ENCODE measurements around the gene MKNK1. TPM values are rescaled to one million over a fixed set of nuclear protein-coding genes. Genes with fewer than 3 reads are reported as not detected.

The MKNK1 gene
- total RNA-seq, 1 donor from 2014 or later, result 30.6 TPM

DNA sequence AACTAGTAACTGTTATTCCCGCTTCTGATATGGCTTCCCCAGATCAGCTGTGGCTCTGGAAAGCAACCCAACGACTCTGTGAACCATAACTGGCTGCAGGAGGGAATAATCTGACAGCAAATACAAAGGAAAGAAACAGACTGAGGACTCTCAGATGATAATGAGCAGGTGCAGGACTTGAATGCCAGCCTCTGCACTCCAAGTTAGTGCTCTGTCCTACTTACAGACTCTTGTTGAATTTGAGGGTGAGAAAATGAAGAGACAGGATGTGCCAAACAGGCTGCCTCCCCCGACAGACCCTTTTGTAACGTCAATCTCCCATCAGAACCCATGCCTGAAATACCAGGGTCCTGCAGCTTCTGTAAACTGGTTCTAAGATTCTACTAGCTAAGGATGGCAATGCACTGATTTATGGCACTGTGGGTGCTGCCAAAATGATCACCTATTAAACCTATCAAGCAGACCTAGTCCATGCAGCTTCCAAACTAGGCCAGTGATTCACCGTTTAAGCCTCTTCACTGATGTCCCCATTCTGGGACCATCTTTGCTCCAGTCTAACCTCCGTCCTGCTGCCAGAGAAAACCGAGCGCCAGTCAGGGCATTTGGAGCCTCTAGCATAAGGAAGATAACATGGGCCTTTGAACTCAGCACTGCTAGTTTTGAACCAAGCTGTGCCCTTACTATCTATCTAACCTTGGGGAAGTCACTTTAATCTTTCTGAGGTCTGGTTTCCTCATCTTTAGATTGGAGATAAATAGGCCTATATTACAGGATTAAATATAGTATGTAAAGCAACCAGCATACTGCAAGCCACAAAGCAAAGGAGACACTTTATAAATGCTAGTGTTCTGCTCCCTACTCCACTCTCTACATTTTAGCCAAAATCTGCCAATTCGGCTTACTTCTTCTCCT is 4.8 kb downstream of the MKNK1 start:
- Mint-ChIP-seq H3K4me3 (no peak overlapping the region), H3K9me3 (no peaks in the 10 kb centered on the region)

GRCh38 chr1:46596846-46597245 is 7.2 kb downstream of the MKNK1 start:
- Mint-ChIP-seq H3K4me1 (peaks cover 10% of the 10 kb centered on the region), H3K27ac (no peak overlapping the region)
- TF ChIP-seq, protein P1, sequence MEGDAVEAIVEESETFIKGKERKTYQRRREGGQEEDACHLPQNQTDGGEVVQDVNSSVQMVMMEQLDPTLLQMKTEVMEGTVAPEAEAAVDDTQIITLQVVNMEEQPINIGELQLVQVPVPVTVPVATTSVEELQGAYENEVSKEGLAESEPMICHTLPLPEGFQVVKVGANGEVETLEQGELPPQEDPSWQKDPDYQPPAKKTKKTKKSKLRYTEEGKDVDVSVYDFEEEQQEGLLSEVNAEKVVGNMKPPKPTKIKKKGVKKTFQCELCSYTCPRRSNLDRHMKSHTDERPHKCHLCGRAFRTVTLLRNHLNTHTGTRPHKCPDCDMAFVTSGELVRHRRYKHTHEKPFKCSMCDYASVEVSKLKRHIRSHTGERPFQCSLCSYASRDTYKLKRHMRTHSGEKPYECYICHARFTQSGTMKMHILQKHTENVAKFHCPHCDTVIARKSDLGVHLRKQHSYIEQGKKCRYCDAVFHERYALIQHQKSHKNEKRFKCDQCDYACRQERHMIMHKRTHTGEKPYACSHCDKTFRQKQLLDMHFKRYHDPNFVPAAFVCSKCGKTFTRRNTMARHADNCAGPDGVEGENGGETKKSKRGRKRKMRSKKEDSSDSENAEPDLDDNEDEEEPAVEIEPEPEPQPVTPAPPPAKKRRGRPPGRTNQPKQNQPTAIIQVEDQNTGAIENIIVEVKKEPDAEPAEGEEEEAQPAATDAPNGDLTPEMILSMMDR (IDR thresholded peaks at IDR 0.05; ENCODE audit: unreplicated experiment), result no peak

More for the DNA sequence above, 4.8 kb downstream of the MKNK1 start:
- Mint-ChIP-seq H3K36me3 (no peaks in the 10 kb centered on the region), H3K27ac (no peak overlapping the region), H3K4me1 (peaks cover 20% of the 10 kb centered on the region), H3K27me3 (ENCODE audit: low read depth) (no peaks in the 10 kb centered on the region)
- DNase-seq (ENCODE audit: low spot score in 2 of 2, unreplicated experiment in 2 of 2), result no peak
- TF ChIP-seq, protein P1 (IDR thresholded peaks at IDR 0.05; ENCODE audit: unreplicated experiment), result no peak

GRCh38 chr1:46596036-46596435 is 8.0 kb downstream of the MKNK1 start:
- Mint-ChIP-seq H3K27me3 (ENCODE audit: low read depth) (no peaks in the 10 kb centered on the region), H3K4me1 (peaks cover 4% of the 10 kb centered on the region), H3K27ac (no peak overlapping the region), H3K36me3 (peaks cover 20% of the 10 kb centered on the region), H3K9me3 (no peaks in the 10 kb centered on the region), H3K4me3 (no peak overlapping the region)
- TF ChIP-seq, protein P1 (IDR thresholded peaks at IDR 0.05; ENCODE audit: unreplicated experiment), result no peak
- DNase-seq (ENCODE audit: low spot score in 2 of 2, unreplicated experiment in 2 of 2), result no peak

More at GRCh38 chr1:46596846-46597245, 7.2 kb downstream of the MKNK1 start:
- Mint-ChIP-seq H3K36me3 (peaks cover 14% of the 10 kb centered on the region), H3K27me3 (ENCODE audit: low read depth) (no peaks in the 10 kb centered on the region), H3K9me3 (no peaks in the 10 kb centered on the region), H3K4me3 (no peak overlapping the region)
- no peak for DNase-seq (ENCODE audit: low spot score in 2 of 2, unreplicated experiment in 2 of 2)

DNA sequence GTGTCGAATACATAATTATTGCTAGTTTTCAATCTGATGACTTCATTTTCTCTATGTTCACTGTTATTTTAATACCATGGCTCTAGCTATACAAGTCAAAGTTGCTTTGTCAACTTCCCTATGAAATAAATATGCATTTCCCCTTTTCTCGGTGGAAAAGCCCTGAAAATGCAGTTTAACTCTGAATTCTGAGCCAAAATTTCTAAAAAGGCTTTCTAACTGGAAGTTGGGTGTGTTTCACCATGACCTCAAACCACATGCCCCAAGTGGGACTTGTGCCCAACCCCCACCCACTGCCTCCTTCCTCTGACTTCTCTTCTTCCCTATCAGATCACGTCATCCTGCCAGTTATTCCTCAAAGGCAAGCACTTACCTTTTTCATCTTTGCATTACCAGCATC is 8.9 kb downstream of the MKNK1 start:
- Mint-ChIP-seq H3K27me3 (ENCODE audit: low read depth) (no peaks in the 10 kb centered on the region), H3K4me1 (peaks cover 4% of the 10 kb centered on the region), H3K4me3 (no peak overlapping the region), H3K9me3 (no peaks in the 10 kb centered on the region), H3K36me3 (peaks cover 23% of the 10 kb centered on the region), H3K27ac (no peak overlapping the region)
- TF ChIP-seq, protein P1 (IDR thresholded peaks at IDR 0.05; ENCODE audit: unreplicated experiment), result no peak
- DNase-seq (ENCODE audit: low spot score in 2 of 2, unreplicated experiment in 2 of 2), result no peak

DNA sequence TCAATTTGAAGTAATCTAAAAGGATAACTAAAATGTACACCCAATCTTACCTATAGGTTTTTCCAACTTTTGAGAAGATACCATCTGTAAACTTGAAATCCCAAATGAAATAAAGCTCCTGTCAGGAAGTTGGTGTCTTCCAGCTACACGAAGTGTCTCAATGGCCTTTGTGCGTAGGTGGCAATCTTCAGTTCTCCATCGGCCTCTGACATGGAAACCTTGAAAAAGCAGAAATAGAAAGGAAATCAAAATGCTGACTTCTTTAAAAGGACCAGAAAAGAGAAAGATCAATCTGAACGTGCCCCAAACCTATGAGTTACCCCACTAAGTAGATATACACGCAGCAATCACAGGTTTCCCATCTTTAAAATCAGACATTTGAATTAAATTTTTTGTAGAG is 10.0 kb downstream of the MKNK1 start:
- no peaks in the 10 kb centered on the region for H3K9me3 Mint-ChIP-seq
- DNase-seq (ENCODE audit: low spot score in 2 of 2, unreplicated experiment in 2 of 2), result no peak
- TF ChIP-seq, protein P1 (IDR thresholded peaks at IDR 0.05; ENCODE audit: unreplicated experiment), result no peak
- no peak overlapping the region for H3K4me3 Mint-ChIP-seq
- no peaks in the 10 kb centered on the region for H3K27me3 Mint-ChIP-seq (ENCODE audit: low read depth)
- no peak overlapping the region for H3K27ac Mint-ChIP-seq
- H3K36me3 Mint-ChIP-seq, result peaks cover 23% of the 10 kb centered on the region
- H3K4me1 Mint-ChIP-seq, result no peaks in the 10 kb centered on the region

Measured in mesothelial cell of epicardium (in vitro differentiated cells).